ENCODE results near the gene ALOX15B. TPM values are rescaled to one million over a fixed set of nuclear protein-coding genes. Genes with fewer than 3 reads are reported as not detected.
A peak's percentile ranks its signal among the peaks of the same experiment; 100 is the strongest.

The ALOX15B gene
- polyA plus RNA-seq, 1 donor from 2014 or later: not detected

DNA sequence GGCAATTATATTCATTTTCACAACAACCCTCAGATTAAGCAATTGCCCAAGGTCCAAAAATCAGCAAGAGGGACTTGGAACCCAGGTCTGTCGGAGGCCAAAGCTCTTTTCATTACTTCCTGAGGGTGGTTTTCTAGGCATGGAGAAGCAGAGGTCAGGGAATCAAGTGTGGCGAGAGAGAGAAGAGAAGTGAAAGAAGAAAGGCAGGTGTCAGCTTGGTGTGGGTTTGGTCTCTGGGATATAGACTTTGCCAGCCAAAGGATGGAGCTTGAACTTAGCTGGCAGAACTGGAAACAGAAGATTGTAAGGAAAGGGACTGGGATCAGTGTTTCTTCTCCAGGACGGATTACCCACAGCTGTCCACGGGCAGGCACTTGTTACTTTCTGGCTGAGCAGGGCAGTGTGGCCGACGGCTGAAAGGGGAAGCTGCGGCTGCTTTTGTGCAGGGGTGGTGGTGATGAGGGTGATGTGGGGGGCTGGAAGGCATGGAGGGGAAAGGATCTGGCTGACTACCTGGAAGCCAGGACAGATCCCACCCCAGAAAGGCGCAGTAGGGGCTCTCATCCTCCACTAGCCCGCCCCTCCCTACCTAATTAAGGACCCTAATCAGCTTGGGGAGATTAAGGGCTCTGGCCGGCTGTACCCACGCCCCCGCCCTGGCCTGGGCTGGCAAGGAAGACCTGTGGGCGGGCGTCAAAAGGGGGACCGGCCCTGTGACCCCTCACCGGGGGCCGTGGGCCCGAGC, 36.7 kb upstream of the ALOX15B start, which contains the start of gene GUCY2D:
Gene GUCY2D, plus strand, starts transcription at position 640 of the 745 bp plus-strand sequence. CDS start 433 bp downstream, outside the sequence.
- no peaks in the 10 kb centered on the region for H3K36me3 ChIP-seq (ENCODE audit: insufficient read depth, low read length)
- H3K4me2 ChIP-seq (ENCODE audit: low read length): no peak within 1 kb of the TSS
- peak within 1 kb of the TSS; percentile 39 for H3K4me3 ChIP-seq (ENCODE audit: low read length)
- H3K79me2 ChIP-seq (replicated peaks; ENCODE audit: insufficient read depth, low read length): no peaks in the 10 kb centered on the region
- no peaks in the 10 kb centered on the region for H4K20me1 ChIP-seq (ENCODE audit: insufficient read depth)
- no peaks in the 10 kb centered on the region for H3F3A ChIP-seq (ENCODE audit: insufficient read depth, low read length, poor library complexity, severe bottlenecking)
- H3K9ac ChIP-seq (ENCODE audit: low read length): no peak within 1 kb of the TSS
- no peak within 1 kb of the TSS for H2AFZ ChIP-seq (ENCODE audit: low read depth, low read length)
- TF ChIP-seq TAF1 (IDR thresholded peaks at IDR 0.05; ENCODE audit: low read depth): no peak
- no peak for TF ChIP-seq SMC3 (conservative IDR thresholded peaks at IDR 0.05; ENCODE audit: poor library complexity)
- TF ChIP-seq EZH2 (IDR thresholded peaks at IDR 0.05; ENCODE audit: borderline replicate concordance, insufficient read depth, low read length, poor library complexity, severe bottlenecking): no peak
- no peak for TF ChIP-seq POLR2AphosphoS5 (IDR thresholded peaks at IDR 0.05)
- TF ChIP-seq EP300 (conservative IDR thresholded peaks at IDR 0.05; ENCODE audit: poor library complexity, severe bottlenecking): no peak
- TF ChIP-seq, protein P1, sequence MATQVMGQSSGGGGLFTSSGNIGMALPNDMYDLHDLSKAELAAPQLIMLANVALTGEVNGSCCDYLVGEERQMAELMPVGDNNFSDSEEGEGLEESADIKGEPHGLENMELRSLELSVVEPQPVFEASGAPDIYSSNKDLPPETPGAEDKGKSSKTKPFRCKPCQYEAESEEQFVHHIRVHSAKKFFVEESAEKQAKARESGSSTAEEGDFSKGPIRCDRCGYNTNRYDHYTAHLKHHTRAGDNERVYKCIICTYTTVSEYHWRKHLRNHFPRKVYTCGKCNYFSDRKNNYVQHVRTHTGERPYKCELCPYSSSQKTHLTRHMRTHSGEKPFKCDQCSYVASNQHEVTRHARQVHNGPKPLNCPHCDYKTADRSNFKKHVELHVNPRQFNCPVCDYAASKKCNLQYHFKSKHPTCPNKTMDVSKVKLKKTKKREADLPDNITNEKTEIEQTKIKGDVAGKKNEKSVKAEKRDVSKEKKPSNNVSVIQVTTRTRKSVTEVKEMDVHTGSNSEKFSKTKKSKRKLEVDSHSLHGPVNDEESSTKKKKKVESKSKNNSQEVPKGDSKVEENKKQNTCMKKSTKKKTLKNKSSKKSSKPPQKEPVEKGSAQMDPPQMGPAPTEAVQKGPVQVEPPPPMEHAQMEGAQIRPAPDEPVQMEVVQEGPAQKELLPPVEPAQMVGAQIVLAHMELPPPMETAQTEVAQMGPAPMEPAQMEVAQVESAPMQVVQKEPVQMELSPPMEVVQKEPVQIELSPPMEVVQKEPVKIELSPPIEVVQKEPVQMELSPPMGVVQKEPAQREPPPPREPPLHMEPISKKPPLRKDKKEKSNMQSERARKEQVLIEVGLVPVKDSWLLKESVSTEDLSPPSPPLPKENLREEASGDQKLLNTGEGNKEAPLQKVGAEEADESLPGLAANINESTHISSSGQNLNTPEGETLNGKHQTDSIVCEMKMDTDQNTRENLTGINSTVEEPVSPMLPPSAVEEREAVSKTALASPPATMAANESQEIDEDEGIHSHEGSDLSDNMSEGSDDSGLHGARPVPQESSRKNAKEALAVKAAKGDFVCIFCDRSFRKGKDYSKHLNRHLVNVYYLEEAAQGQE (IDR thresholded peaks at IDR 0.05; ENCODE audit: borderline replicate concordance): no peak
- no peak for TF ChIP-seq RAD21 (conservative IDR thresholded peaks at IDR 0.05)
- peaks cover 6% of the 10 kb centered on the region for H3K9me3 ChIP-seq (ENCODE audit: low read length)
- H3K27me3 ChIP-seq (ENCODE audit: insufficient read depth, low read depth, low read length): peaks cover 65% of the 10 kb centered on the region
- no peak within 1 kb of the TSS for H3K27ac ChIP-seq (ENCODE audit: low read length)
- no peaks in the 10 kb centered on the region for H3K9me2 ChIP-seq (ENCODE audit: insufficient read depth, low read length)

DNA sequence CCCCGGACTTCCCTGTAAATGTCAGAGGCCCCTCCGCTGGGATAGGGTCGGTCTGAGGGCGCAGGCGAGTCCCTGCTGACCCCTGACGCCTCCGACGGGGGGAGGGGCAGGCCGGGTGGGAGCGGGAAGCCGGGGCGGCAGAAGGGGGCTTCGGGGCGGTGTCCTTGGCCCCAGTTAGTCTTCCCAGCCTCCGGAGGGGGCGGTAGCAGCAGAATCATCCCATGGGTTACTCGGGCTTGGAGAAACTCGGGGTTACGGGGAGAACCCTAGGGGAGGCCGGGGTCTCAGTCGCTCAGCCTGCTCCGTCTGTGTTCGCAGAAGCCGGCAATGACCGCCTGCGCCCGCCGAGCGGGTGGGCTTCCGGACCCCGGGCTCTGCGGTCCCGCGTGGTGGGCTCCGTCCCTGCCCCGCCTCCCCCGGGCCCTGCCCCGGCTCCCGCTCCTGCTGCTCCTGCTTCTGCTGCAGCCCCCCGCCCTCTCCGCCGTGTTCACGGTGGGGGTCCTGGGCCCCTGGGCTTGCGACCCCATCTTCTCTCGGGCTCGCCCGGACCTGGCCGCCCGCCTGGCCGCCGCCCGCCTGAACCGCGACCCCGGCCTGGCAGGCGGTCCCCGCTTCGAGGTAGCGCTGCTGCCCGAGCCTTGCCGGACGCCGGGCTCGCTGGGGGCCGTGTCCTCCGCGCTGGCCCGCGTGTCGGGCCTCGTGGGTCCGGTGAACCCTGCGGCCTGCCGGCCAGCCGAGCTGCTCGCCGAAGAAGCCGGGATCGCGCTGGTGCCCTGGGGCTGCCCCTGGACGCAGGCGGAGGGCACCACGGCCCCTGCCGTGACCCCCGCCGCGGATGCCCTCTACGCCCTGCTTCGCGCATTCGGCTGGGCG, 35.9 kb upstream of the ALOX15B start:
- no peaks in the 10 kb centered on the region for H3K9me2 ChIP-seq (ENCODE audit: insufficient read depth, low read length)
- no peak overlapping the region for H2AFZ ChIP-seq (ENCODE audit: low read depth, low read length)
- peaks cover 6% of the 10 kb centered on the region for H3K9me3 ChIP-seq (ENCODE audit: low read length)
- no peak overlapping the region for H3K4me2 ChIP-seq (ENCODE audit: low read length)
- H3K27ac ChIP-seq (ENCODE audit: low read length): no peak overlapping the region
- TF ChIP-seq RAD21 (conservative IDR thresholded peaks at IDR 0.05): no peak
- TF ChIP-seq, protein P2, sequence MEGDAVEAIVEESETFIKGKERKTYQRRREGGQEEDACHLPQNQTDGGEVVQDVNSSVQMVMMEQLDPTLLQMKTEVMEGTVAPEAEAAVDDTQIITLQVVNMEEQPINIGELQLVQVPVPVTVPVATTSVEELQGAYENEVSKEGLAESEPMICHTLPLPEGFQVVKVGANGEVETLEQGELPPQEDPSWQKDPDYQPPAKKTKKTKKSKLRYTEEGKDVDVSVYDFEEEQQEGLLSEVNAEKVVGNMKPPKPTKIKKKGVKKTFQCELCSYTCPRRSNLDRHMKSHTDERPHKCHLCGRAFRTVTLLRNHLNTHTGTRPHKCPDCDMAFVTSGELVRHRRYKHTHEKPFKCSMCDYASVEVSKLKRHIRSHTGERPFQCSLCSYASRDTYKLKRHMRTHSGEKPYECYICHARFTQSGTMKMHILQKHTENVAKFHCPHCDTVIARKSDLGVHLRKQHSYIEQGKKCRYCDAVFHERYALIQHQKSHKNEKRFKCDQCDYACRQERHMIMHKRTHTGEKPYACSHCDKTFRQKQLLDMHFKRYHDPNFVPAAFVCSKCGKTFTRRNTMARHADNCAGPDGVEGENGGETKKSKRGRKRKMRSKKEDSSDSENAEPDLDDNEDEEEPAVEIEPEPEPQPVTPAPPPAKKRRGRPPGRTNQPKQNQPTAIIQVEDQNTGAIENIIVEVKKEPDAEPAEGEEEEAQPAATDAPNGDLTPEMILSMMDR (IDR thresholded peaks at IDR 0.05; ENCODE audit: poor library complexity, severe bottlenecking): no peak
- no peak for TF ChIP-seq POLR2AphosphoS5 (IDR thresholded peaks at IDR 0.05)
- TF ChIP-seq SMC3 (conservative IDR thresholded peaks at IDR 0.05; ENCODE audit: poor library complexity): no peak
- TF ChIP-seq TAF1 (IDR thresholded peaks at IDR 0.05; ENCODE audit: low read depth): no peak
- no peak for TF ChIP-seq MXI1 (conservative IDR thresholded peaks at IDR 0.05; ENCODE audit: poor library complexity, severe bottlenecking)
- TF ChIP-seq, protein P1 (IDR thresholded peaks at IDR 0.05; ENCODE audit: borderline replicate concordance): no peak
- TF ChIP-seq EP300 (conservative IDR thresholded peaks at IDR 0.05; ENCODE audit: poor library complexity, severe bottlenecking): no peak
- no peak for TF ChIP-seq EZH2 (IDR thresholded peaks at IDR 0.05; ENCODE audit: borderline replicate concordance, insufficient read depth, low read length, poor library complexity, severe bottlenecking)
- no peak overlapping the region for H3K9ac ChIP-seq (ENCODE audit: low read length)
- H4K20me1 ChIP-seq (ENCODE audit: insufficient read depth): no peaks in the 10 kb centered on the region
- no peaks in the 10 kb centered on the region for H3F3A ChIP-seq (ENCODE audit: insufficient read depth, low read length, poor library complexity, severe bottlenecking)
- no peaks in the 10 kb centered on the region for H3K79me2 ChIP-seq (replicated peaks; ENCODE audit: insufficient read depth, low read length)
- H3K27me3 ChIP-seq (ENCODE audit: insufficient read depth, low read depth, low read length): peaks cover 65% of the 10 kb centered on the region
- H3K36me3 ChIP-seq (ENCODE audit: insufficient read depth, low read length): no peaks in the 10 kb centered on the region
- H3K4me3 ChIP-seq (ENCODE audit: low read length): peak overlapping the region; percentile 39

Data from neural cell (in vitro differentiated cells).